Breast epithelium (tissue), 4 donors: ENCODE data around the gene ZNF428. TPM values are rescaled to one million over a fixed set of nuclear protein-coding genes. Genes with fewer than 3 reads are reported as not detected.
A peak's percentile ranks its signal among the peaks of the same experiment; 100 is the strongest.

ENCODE experiments used
- DNase-seq, 2 donors: peaks; one replicate each; pipeline ENCODE4 v3.0.0-alpha.2; 2019; ENCODE audit warnings: low spot score in 2 of 2
- H3K27ac ChIP-seq, 2 donors: fragments of 200-600 bp; sonication (generic) in 1 of 2; one replicate each; pipeline ENCODE4 v1.5.1; 2016 to 2019; ENCODE audit warnings: mild to moderate bottlenecking in 1 of 2
- H3K27me3 ChIP-seq, 2 donors: fragments of 200-600 bp; sonication (generic) in 1 of 2; one replicate each; pipeline versions ENCODE4 v1.5.1 to v1.6.0; 2017 to 2019; ENCODE audit warnings: control low read depth in 1 of 2, mild to moderate bottlenecking in 1 of 2
- H3K36me3 ChIP-seq: fragments of 200-600 bp; one replicate; pipeline ENCODE4 v1.5.1; 2019
- H3K4me1 ChIP-seq, 2 donors: fragments of 200-600 bp; sonication (generic); one replicate each; pipeline ENCODE4 v1.5.1; 2016 to 2019; ENCODE audit warnings: control low read depth in 1 of 2
- H3K4me3 ChIP-seq, 3 donors: fragments of 200-600 bp; sonication (generic); 1 replicate in 2 of 3; 2 replicates in 1 of 3; pipeline ENCODE4 v1.5.1; 2016 to 2019; ENCODE audit warnings: mild to moderate bottlenecking in 3 of 3, moderate library complexity in 2 of 3
- H3K9me3 ChIP-seq, 2 donors: fragments of 200-600 bp; sonication (generic) in 1 of 2; one replicate each; pipeline ENCODE4 v1.5.1; 2016 to 2019; ENCODE audit warnings: control low read depth in 1 of 2
- CTCF ChIP-seq, 3 donors: fragments of 450-650 bp; IDR thresholded peaks; one replicate each; pipeline ENCODE4 v1.5.1; 2016 to 2017; ENCODE audit warnings: antibody characterized with exemption in 3 of 3, mild to moderate bottlenecking in 3 of 3, moderate library complexity in 3 of 3
- POLR2A ChIP-seq: fragments of 450-650 bp; IDR thresholded peaks from one replicate; pipeline ENCODE4 v1.6.1; 2016; ENCODE audit warnings: antibody characterized with exemption, mild to moderate bottlenecking, moderate library complexity
- POLR2AphosphoS5 ChIP-seq, 3 donors: sonication (generic); formaldehyde crosslinking; IDR thresholded peaks; one replicate each; pipeline ENCODE4 v1.6.1; 2017; ENCODE audit warnings: antibody characterized with exemption in 3 of 3
- intact Hi-C: fragments of 100-400 bp; cut with DNase I; formaldehyde crosslinking; loops from one replicate; pipeline ENCODE4 v1.15.1; 2023; ENCODE audit warnings: low total_unique reads
- total RNA-seq, 3 donors: library from RNA; depleted of rRNA; stranded (reverse); fragments of >200 nt; gene quantifications; one replicate each; pipeline ENCODE4 v1.1.0, GENCODE V29; 2016

ZNF428 gene
- total RNA-seq, 3 donors from 2014 or later: 24.7 to 31.1 (median 28.2) TPM

- H3K4me3 ChIP-seq: no peak overlapping the region
- TF ChIP-seq POLR2A (no peak), POLR2AphosphoS5 (IDR thresholded peaks at IDR 0.05) (no peak), CTCF (IDR thresholded peaks at IDR 0.05) (no peak)
- intact Hi-C loops: no loop called here
- H3K9me3 ChIP-seq: no peaks in the 10 kb centered on the region
- no peak overlapping the region for H3K27ac ChIP-seq
- no peaks in the 10 kb centered on the region for H3K36me3 ChIP-seq
- no peak for DNase-seq
- peaks cover 0 to 7% of the 10 kb centered on the region in 2 donors for H3K4me1 ChIP-seq
- no peaks in the 10 kb centered on the region for H3K27me3 ChIP-seq
Measured at GRCh38 chr19:43578787-43579186, 40.6 kb downstream of the ZNF428 start.

- Histone ChIP-seq H3K9me3 (no peaks in the 10 kb centered on the region), H3K27me3 (no peaks in the 10 kb centered on the region), H3K36me3 (no peaks in the 10 kb centered on the region), H3K4me3 (peak overlapping the region; percentile 69 to 87 (median 69)), H3K27ac (peak overlapping the region; percentile 73 to 91), H3K4me1 (peaks cover 0 to 7% of the 10 kb centered on the region in 2 donors)
- intact Hi-C loops: no loop called here
- DNase-seq: no peak
- no peak for TF ChIP-seq CTCF (IDR thresholded peaks at IDR 0.05)
- TF ChIP-seq POLR2A: no peak
- TF ChIP-seq POLR2AphosphoS5 (IDR thresholded peaks at IDR 0.05): no peak
Measured at GRCh38 chr19:43575955-43576878, 43.2 kb downstream of the ZNF428 start.

GRCh38 chr19:43575156-43575950 lies 44.1 kb downstream of the ZNF428 start, which contains the start of the genes PINLYP and XRCC1:
Gene PINLYP, plus strand, starts transcription at chr19:43575801. Its CDS starts 1,391 bp downstream, at chr19:43577192.
Gene XRCC1, minus strand, starts transcription at chr19:43575527. Its CDS starts 69 bp downstream, at chr19:43575458.
- Histone ChIP-seq H3K4me3 (peak within 1 kb of the TSS; percentile 69 to 87 (median 69)), H3K36me3 (no peaks in the 10 kb centered on the region), H3K9me3 (no peaks in the 10 kb centered on the region), H3K27ac (peak within 1 kb of the TSS; percentile 73 to 91), H3K27me3 (no peaks in the 10 kb centered on the region), H3K4me1 (peaks cover 0 to 7% of the 10 kb centered on the region in 2 donors)
- peak; percentile 97 to 98 for DNase-seq
- intact Hi-C loops: no loop called here
- TF ChIP-seq POLR2AphosphoS5 (IDR thresholded peaks at IDR 0.05) (peak; percentile 60 to 79 (median 76)), CTCF (IDR thresholded peaks at IDR 0.05) (no peak), POLR2A (peak; percentile 40)

GRCh38 chr19:43574424-43575155 lies 44.8 kb downstream of the ZNF428 start:
- no peak for TF ChIP-seq POLR2A
- no peak for TF ChIP-seq POLR2AphosphoS5 (IDR thresholded peaks at IDR 0.05)
- no peak for TF ChIP-seq CTCF (IDR thresholded peaks at IDR 0.05)
- H3K36me3 ChIP-seq: no peaks in the 10 kb centered on the region
- intact Hi-C loops: no loop called here

More at GRCh38 chr19:43574424-43575155, 44.8 kb downstream of the ZNF428 start:
- DNase-seq: no peak
- Histone ChIP-seq H3K9me3 (no peaks in the 10 kb centered on the region), H3K27me3 (no peaks in the 10 kb centered on the region), H3K4me3 (peak overlapping the region; percentile 69 to 87 (median 69)), H3K27ac (peak overlapping the region; percentile 70 to 91), H3K4me1 (peaks cover 0 to 7% of the 10 kb centered on the region in 2 donors)
